H1 (cell line): ENCODE measurements around the gene DUSP3. TPM values are rescaled to one million over a fixed set of nuclear protein-coding genes. Genes with fewer than 3 reads are reported as not detected.

ENCODE experiments used
- CTCF ChIA-PET: fragments of 300-600 bp; sonication (Branson Sonifier 250); formaldehyde crosslinking; loops from one replicate; lab custom pipeline; 2021; ENCODE audit not compliant: partially characterized antibody; lab: Charles Lee
- POLR2A ChIA-PET: fragments of 300-600 bp; sonication (Branson Sonifier 250); formaldehyde crosslinking; loops from one replicate; lab custom pipeline; 2021; ENCODE audit warnings: inconsistent platforms; ENCODE audit not compliant: partially characterized antibody; lab: Charles Lee
- DNase-seq, 2 experiments: peaks; one replicate each; pipeline versions ENCODE4 v3.0.0 to v3.0.0-alpha.2; 2010 to 2022; ENCODE audit warnings: low spot score in 2 of 2, low read depth in 1 of 2, mixed read lengths in 1 of 2
- FAIRE-seq: peaks from 2 replicates; lab custom pipeline; 2011; peaks lifted over from hg19 to GRCh38; lab: Jason Lieb, UNC
- H2AFZ ChIP-seq: 2 replicates; pipeline ENCODE4 v1.8.1; 2012; ENCODE audit warnings: low read length, inconsistent platforms
- H2AK5ac ChIP-seq: 2 replicates; pipeline ENCODE4 v1.6.1; 2013; ENCODE audit warnings: low read depth, low read length
- H2BK120ac ChIP-seq: replicated peaks from 2 replicates; pipeline ENCODE3; 2013; ENCODE audit warnings: low read depth, low read length, inconsistent platforms
- H2BK12ac ChIP-seq: 2 replicates; pipeline ENCODE4 v1.6.1; 2013; ENCODE audit warnings: low read depth, low read length
- H2BK15ac ChIP-seq: 2 replicates; pipeline ENCODE4 v1.6.1; 2013; ENCODE audit warnings: low read length
- H2BK20ac ChIP-seq: 2 replicates; pipeline ENCODE4 v1.6.1; 2013; ENCODE audit warnings: low read length
- H2BK5ac ChIP-seq: 2 replicates; pipeline ENCODE4 v1.6.1; 2013; ENCODE audit warnings: low read depth, low read length
- H3K14ac ChIP-seq: 2 replicates; pipeline ENCODE4 v1.6.1; 2013; ENCODE audit warnings: inconsistent platforms; ENCODE audit not compliant: insufficient read length
- H3K18ac ChIP-seq: 2 replicates; pipeline ENCODE4 v1.6.1; 2013; ENCODE audit warnings: low read length; ENCODE audit errors: extremely low read depth
- H3K23ac ChIP-seq: 2 replicates; pipeline ENCODE4 v1.6.1; 2013; ENCODE audit warnings: inconsistent platforms; ENCODE audit not compliant: insufficient read length
- H3K23me2 ChIP-seq: 2 replicates; pipeline ENCODE4 v1.6.1; 2013; ENCODE audit warnings: low read depth, low read length
- H3K27ac ChIP-seq: 2 replicates; pipeline ENCODE4 v1.6.1; 2011; ENCODE audit warnings: low read depth, low read length, inconsistent platforms
- H3K27me3 ChIP-seq, 4 experiments: replicated peaks in 1 of 4; 1 replicate in 1 of 4; 2 replicates in 3 of 4; pipeline versions ENCODE4 v1.6.1 to v1.8.1; 2011 to 2013; ENCODE audit warnings: low read length in 3 of 4, mild to moderate bottlenecking in 3 of 4, inconsistent platforms in 2 of 4, mixed read lengths in 2 of 4, moderate library complexity in 1 of 4; ENCODE audit not compliant: control insufficient read depth in 3 of 4, insufficient read depth in 3 of 4; ENCODE audit errors: extremely low read depth in 1 of 4
- H3K36me3 ChIP-seq, 4 experiments: 2 replicates each; pipeline versions ENCODE4 v1.6.1 to v1.8.1; 2011 to 2013; ENCODE audit warnings: mild to moderate bottlenecking in 4 of 4, low read length in 3 of 4, moderate library complexity in 2 of 4, control low read depth in 1 of 4, inconsistent platforms in 1 of 4; ENCODE audit not compliant: insufficient read depth in 4 of 4, control insufficient read depth in 2 of 4
- H3K4ac ChIP-seq: replicated peaks from 2 replicates; pipeline ENCODE3; 2013; ENCODE audit warnings: low read length, low read depth, mixed read lengths, inconsistent platforms; ENCODE audit not compliant: insufficient read length
- H3K4me1 ChIP-seq, 4 experiments: replicated peaks in 1 of 4; 1 replicate in 1 of 4; 2 replicates in 3 of 4; pipeline versions ENCODE4 v1.6.1 to v1.8.1; 2011 to 2013; ENCODE audit warnings: low read length in 3 of 4, inconsistent platforms in 2 of 4, mixed read lengths in 1 of 4; ENCODE audit not compliant: insufficient read depth in 4 of 4, control insufficient read depth in 3 of 4
- H3K4me2 ChIP-seq, 2 experiments: 2 replicates each; pipeline versions ENCODE4 v1.6.1 to v1.8.1; 2011 to 2013; ENCODE audit warnings: low read depth in 2 of 2, low read length in 2 of 2, control low read depth in 1 of 2, inconsistent platforms in 1 of 2, mild to moderate bottlenecking in 1 of 2; ENCODE audit not compliant: insufficient read depth in 1 of 2
- H3K4me3 ChIP-seq, 4 experiments: fragments of 200-600, 300-600 bp in 1 of 4; sonication (generic), shearing (Covaris generic), sonication (Bioruptor Twin) in 1 of 4; 2 replicates each; pipeline versions ENCODE4 v1.5.1 to v1.8.1; 2011 to 2016; ENCODE audit warnings: low read length in 4 of 4, low read depth in 3 of 4, control low read depth in 2 of 4, inconsistent platforms in 2 of 4, mild to moderate bottlenecking in 2 of 4, mixed read lengths in 1 of 4, moderate library complexity in 1 of 4; ENCODE audit not compliant: insufficient read depth in 2 of 4; ENCODE audit errors: extremely low read depth in 1 of 4
- H3K56ac ChIP-seq: replicated peaks from 2 replicates; pipeline ENCODE3; 2013; ENCODE audit warnings: low read depth, mild to moderate bottlenecking, mixed read lengths, low read length, inconsistent platforms; ENCODE audit not compliant: insufficient read length
- H3K79me1 ChIP-seq: 2 replicates; pipeline ENCODE4 v1.6.1; 2013; ENCODE audit warnings: low read depth, low read length, control low read depth
- H3K79me2 ChIP-seq, 2 experiments: 2 replicates each; pipeline versions ENCODE4 v1.6.1 to v1.8.1; 2012 to 2013; ENCODE audit warnings: low read length in 2 of 2, mild to moderate bottlenecking in 2 of 2, inconsistent platforms in 1 of 2; ENCODE audit not compliant: insufficient read depth in 2 of 2, control insufficient read depth in 1 of 2
- H3K9ac ChIP-seq, 4 experiments: replicated peaks in 1 of 4; 1 replicate in 1 of 4; 2 replicates in 3 of 4; pipeline versions ENCODE4 v1.6.1 to v1.8.1; 2011 to 2013; ENCODE audit warnings: low read depth in 3 of 4, low read length in 3 of 4, control low read depth in 2 of 4, mild to moderate bottlenecking in 2 of 4, moderate library complexity in 2 of 4, inconsistent platforms in 1 of 4; ENCODE audit errors: extremely low read depth in 1 of 4
- H3K9me3 ChIP-seq, 2 experiments: 2 replicates each; pipeline versions ENCODE4 v1.6.1 to v1.8.1; 2012 to 2013; ENCODE audit warnings: mild to moderate bottlenecking in 2 of 2, moderate library complexity in 2 of 2, control low read depth in 1 of 2, inconsistent platforms in 1 of 2, low read depth in 1 of 2, low read length in 1 of 2, mixed read lengths in 1 of 2; ENCODE audit not compliant: insufficient read depth in 2 of 2
- H4K20me1 ChIP-seq, 2 experiments: replicated peaks in 1 of 2; 2 replicates each; pipeline versions ENCODE3 to v1.8.1; 2011 to 2013; ENCODE audit warnings: inconsistent platforms in 2 of 2, low read length in 2 of 2, mild to moderate bottlenecking in 1 of 2; ENCODE audit not compliant: insufficient read depth in 2 of 2, control insufficient read depth in 1 of 2
- H4K5ac ChIP-seq: 2 replicates; pipeline ENCODE4 v1.6.1; 2013; ENCODE audit warnings: low read length, low read depth, mixed read lengths, inconsistent platforms; ENCODE audit not compliant: insufficient read length
- H4K8ac ChIP-seq: 2 replicates; pipeline ENCODE4 v1.8.0; 2013; ENCODE audit warnings: mild to moderate bottlenecking, moderate library complexity, low read length, inconsistent platforms; ENCODE audit not compliant: insufficient read depth; ENCODE audit errors: extremely low read depth
- H4K91ac ChIP-seq: replicated peaks from 2 replicates; pipeline ENCODE3; 2013; ENCODE audit warnings: low read length, mixed read lengths, inconsistent platforms; ENCODE audit not compliant: insufficient read length
- ASH2L ChIP-seq: fragments of 200-600, 300-600 bp; sonication (generic); IDR thresholded peaks from one replicate; pipeline ENCODE4 v1.7.1; 2017; ENCODE audit warnings: low read length
- CREB1 ChIP-seq: IDR thresholded peaks from 2 replicates; pipeline ENCODE4 v1.6.1; 2012; ENCODE audit warnings: inconsistent platforms
- EP300 ChIP-seq, 2 experiments: IDR thresholded peaks; 1 replicate in 1 of 2; 2 replicates in 1 of 2; pipeline ENCODE4 v1.6.1; 2011 to 2012; ENCODE audit warnings: low read depth in 2 of 2, low read length in 2 of 2, mild to moderate bottlenecking in 2 of 2, borderline replicate concordance in 1 of 2, inconsistent platforms in 1 of 2, moderate library complexity in 1 of 2
- NANOG ChIP-seq: IDR thresholded peaks from 2 replicates; pipeline ENCODE4 v1.6.1; 2011; ENCODE audit warnings: low read length, low read depth, mild to moderate bottlenecking, inconsistent platforms; ENCODE audit not compliant: insufficient read depth, poor library complexity, severe bottlenecking
- SUZ12 ChIP-seq: fragments of 200-600 bp; sonication (generic); IDR thresholded peaks from 2 replicates; pipeline ENCODE4 v1.6.1; 2012; ENCODE audit warnings: mild to moderate bottlenecking, inconsistent platforms, low read length, moderate library complexity, mixed read lengths
- WGBS, 2 experiments: shearing (Covaris generic) in 1 of 2; methylation state at CpG; one replicate each; pipeline versions ENCODE4 v1.1.6 to v1.1.7; 2013 to 2015; ENCODE audit warnings: low lambda C conversion rate in 2 of 2, mixed read lengths in 2 of 2, inconsistent platforms in 1 of 2, low coverage in 1 of 2, missing lambda C conversion rate in 1 of 2; ENCODE audit not compliant: insufficient replicate concordance in 2 of 2, insufficient coverage in 1 of 2, insufficient read length in 1 of 2; ENCODE audit errors: extremely low coverage in 1 of 2, missing lambda C conversion rate in 1 of 2; 5-methylcytosine and 5-hydroxymethylcytosine counted together
- polyA plus RNA-seq, 7 experiments: library from polyadenylated mRNA; depleted of rRNA in 3 of 7; stranded (reverse) in 5 of 7; unstranded in 2 of 7; fragments of >200 nt in 5 of 7; fragments of 200-250 nt in 2 of 7; gene quantifications; 1 replicate in 5 of 7; 2 replicates in 1 of 7; 4 replicates in 1 of 7; pipeline versions ENCODE4 v1.2.1 to v1.2.3, GENCODE V29; 2011 to 2013; ENCODE audit warnings: missing spikeins in 2 of 7, mixed read lengths in 2 of 7
- total RNA-seq: library from RNA; stranded (reverse); fragmentation: NEBNext Ultra II Directional; extraction: Animal tissue kit (Norgen Biotek cat#: 25700); gene quantifications from 2 replicates; pipeline ENCODE4 v1.2.1, GENCODE V29; 2021
- TF ChIP-seq, protein P1 (sequence below): IDR thresholded peaks from 2 replicates; pipeline ENCODE4 v1.6.1; 2012; ENCODE audit warnings: inconsistent platforms

Gene DUSP3
- total and polyA plus RNA-seq, 2 of the 8 experiments (the other 6 are each of a cell fraction or from before 2014, with no cell fraction given), result 15.1 to 21.2 TPM

DNA sequence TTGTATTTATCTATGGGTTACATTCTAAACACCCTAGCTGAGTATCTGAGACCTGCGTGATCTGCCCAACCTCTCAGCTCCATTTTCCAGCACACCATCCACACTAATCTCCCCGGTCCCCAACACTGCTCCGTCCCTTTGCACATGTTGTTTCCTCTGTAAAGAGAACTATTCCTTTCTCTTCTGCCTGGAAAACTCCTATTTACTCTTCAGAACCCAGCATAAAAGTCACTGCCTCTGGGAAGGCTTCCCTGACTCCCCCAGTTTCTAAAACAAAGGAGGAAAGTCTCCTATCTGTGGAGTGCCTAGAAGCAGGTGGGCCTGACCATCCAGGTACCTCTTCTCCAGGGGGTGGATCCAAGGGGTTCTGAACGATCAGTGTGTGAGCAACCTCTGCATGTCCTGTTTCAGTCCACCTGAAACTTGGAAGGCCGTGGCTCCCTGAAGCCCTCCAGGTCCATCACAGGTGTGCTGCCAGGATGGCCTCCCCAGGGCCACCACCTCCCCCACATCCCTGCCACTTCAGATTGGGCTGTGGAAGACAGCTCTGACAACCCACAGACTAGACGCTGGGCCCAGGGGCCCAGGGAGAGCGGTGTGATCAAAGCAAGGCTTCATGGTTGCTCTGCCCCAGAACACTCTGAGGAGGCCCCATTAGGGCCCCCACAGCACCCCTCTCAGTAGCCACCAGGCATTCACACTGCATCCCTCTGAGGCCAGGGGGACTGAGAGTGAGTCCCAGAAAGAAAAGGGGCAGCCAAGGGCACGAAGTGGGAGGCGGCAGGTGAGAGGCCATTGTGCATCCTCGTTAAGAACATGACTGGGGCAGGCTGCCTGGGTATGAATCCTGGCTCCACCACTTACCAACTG lies 33.9 kb upstream of the DUSP3 start:
- no peak overlapping the region for H3K4ac ChIP-seq
- no peaks in the 10 kb centered on the region for H3K9me3 ChIP-seq
- H4K20me1 ChIP-seq, result peaks cover 0 to 1% of the 10 kb centered on the region in 2 experiments
- H3K27me3 ChIP-seq, result no peaks in the 10 kb centered on the region
- H3K4me2 ChIP-seq, result no peak overlapping the region
- H3K36me3 ChIP-seq, result no peaks in the 10 kb centered on the region
- no peak overlapping the region for H2BK15ac ChIP-seq
- no peak overlapping the region for H3K56ac ChIP-seq
- H2BK120ac ChIP-seq, result no peak overlapping the region
- H3K4me1 ChIP-seq, result peaks cover 0 to 4% (median 1%) of the 10 kb centered on the region in 4 experiments; a peak in 1 of 7 replicates
- no peak for FAIRE-seq
- H3K23ac ChIP-seq, result no peak overlapping the region
- H4K5ac ChIP-seq, result no peak overlapping the region
- no peak for DNase-seq
- H3K23me2 ChIP-seq, result no peaks in the 10 kb centered on the region
- H4K8ac ChIP-seq, result no peak overlapping the region
- TF ChIP-seq ASH2L (no peak), SUZ12 (no peak), NANOG (no peak), EP300 (IDR thresholded peaks at IDR 0.05; ENCODE audit: borderline replicate concordance in 1 of 2, low read depth in 2 of 2, low read length in 2 of 2) (no peak), CREB1 (no peak)
- TF ChIP-seq, protein P1, sequence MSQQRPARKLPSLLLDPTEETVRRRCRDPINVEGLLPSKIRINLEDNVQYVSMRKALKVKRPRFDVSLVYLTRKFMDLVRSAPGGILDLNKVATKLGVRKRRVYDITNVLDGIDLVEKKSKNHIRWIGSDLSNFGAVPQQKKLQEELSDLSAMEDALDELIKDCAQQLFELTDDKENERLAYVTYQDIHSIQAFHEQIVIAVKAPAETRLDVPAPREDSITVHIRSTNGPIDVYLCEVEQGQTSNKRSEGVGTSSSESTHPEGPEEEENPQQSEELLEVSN, result no peak
- 88% methylated on average over 10 of the region's 10 CpGs; no CpG with 5 or more reads in 1 of the 2 experiments for WGBS, 2 experiments
- no peak overlapping the region for H3K14ac ChIP-seq
- CTCF ChIA-PET, result interaction anchor here (1.1 to 3.1 kb wide), 5 partner anchors 22 to 40 kb away, joined by 3 to 20 read pairs (median 4); partner anchors contain the start of gene CD300LG
- no peak overlapping the region for H2AK5ac ChIP-seq
- H2AFZ ChIP-seq, result no peak overlapping the region
- H3K27ac ChIP-seq, result no peak overlapping the region
- H3K79me2 ChIP-seq, result no peaks in the 10 kb centered on the region
- H2BK12ac ChIP-seq, result no peak overlapping the region
- POLR2A ChIA-PET, result no interaction called here
- H3K4me3 ChIP-seq, result no peak overlapping the region
- H4K91ac ChIP-seq, result no peak overlapping the region
- no peak overlapping the region for H3K18ac ChIP-seq
- no peak overlapping the region for H3K9ac ChIP-seq
- H2BK5ac ChIP-seq, result no peak overlapping the region
- no peak overlapping the region for H2BK20ac ChIP-seq
- no peaks in the 10 kb centered on the region for H3K79me1 ChIP-seq
